ENCODE measurements around the gene CHST8. TPM values are rescaled to one million over a fixed set of nuclear protein-coding genes. Genes with fewer than 3 reads are reported as not detected.

Gene CHST8
- polyA plus RNA-seq, 1 of the 3 experiments (the other 2 are of a cell fraction): 0.05 TPM

DNA sequence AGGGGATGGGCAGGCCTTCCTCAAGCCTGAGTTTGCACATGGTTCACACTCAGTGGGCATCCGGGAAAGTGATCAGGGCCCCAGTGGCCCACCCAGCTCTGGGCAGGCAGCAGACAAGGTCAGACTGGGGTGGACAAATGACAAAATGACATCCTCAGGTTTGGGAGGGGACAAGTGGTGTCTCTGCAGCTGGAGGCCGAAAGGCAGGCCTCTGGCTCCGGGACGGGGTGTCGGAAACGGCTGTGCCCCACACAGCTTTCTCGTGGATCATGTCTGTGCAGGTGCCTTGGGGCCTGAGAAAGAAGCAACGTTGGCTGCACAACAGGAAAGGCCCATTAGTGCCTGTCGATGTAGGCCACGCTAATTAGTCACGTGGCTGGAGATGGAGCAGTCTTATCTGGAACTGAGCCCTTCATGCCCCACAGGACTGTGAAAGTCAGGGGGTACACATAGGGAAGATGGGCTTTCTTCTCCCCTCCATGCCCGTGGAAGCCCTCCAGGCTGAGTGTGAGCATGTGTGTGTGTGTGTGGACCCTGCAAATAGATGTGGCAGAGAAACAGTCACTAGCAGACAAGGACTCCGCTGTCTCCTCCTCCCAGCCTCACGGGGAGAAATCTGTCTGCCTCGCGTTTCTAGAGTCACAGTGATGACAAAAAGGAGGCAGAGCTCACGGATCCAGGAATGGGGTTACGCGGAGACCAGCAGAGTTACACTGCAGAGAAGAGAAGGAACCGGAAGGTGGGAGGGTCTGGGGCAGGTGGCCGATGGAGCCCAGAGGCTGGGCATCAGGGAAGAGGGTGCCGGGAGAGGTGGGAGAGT is 44.2 kb downstream of the CHST8 start:
- ChIA-PET CTCF (interaction anchor here (0.6 kb wide), 1 partner anchor 49 kb away, joined by 3 read pairs; no protein-coding TSS in a partner anchor), POLR2A (no interaction called here)
- Histone ChIP-seq H3K4me1 (ENCODE audit: control insufficient read depth in 1 of 2, insufficient read depth in 2 of 2, low read depth in 1 of 2, low read length in 1 of 2) (peaks cover 0 to 22% of the 10 kb centered on the region in 2 experiments; a peak in 2 of 4 replicates), H3F3A (replicated peaks; ENCODE audit: insufficient read depth) (no peaks in the 10 kb centered on the region), H3K9me3 (no peaks in the 10 kb centered on the region), H3K36me3 (replicated peaks in 1 of 2; ENCODE audit: control insufficient read depth in 1 of 2, insufficient read depth in 2 of 2, low read length in 1 of 2) (no peaks in the 10 kb centered on the region), H2AFZ (ENCODE audit: low read depth) (no peak overlapping the region), H3K27ac (ENCODE audit: low read depth in 2 of 2, low read length in 1 of 2) (no peak overlapping the region; a peak in 1 of 4 replicates), H3K79me2 (ENCODE audit: insufficient read depth) (no peaks in the 10 kb centered on the region), H3K9ac (no peak overlapping the region), H3K4me2 (no peak overlapping the region), H3K4me3 (ENCODE audit: low read depth in 2 of 2, low read length in 1 of 2) (no peak overlapping the region), H3K27me3 (ENCODE audit: insufficient read depth) (no peaks in the 10 kb centered on the region), H4K20me1 (ENCODE audit: insufficient read depth) (no peaks in the 10 kb centered on the region), H3K9me2 (no peaks in the 10 kb centered on the region)
- DNase-seq: no peak
- TF ChIP-seq RCOR1 (IDR thresholded peaks at IDR 0.05; ENCODE audit: low read length) (no peak), FOXM1 (IDR thresholded peaks at IDR 0.05; ENCODE audit: low read depth) (no peak), NFIC (IDR thresholded peaks at IDR 0.05; ENCODE audit: borderline replicate concordance) (no peak), TAF1 (IDR thresholded peaks at IDR 0.05; ENCODE audit: borderline replicate concordance, low read depth, low read length) (no peak), ELF1 (IDR thresholded peaks at IDR 0.05) (no peak), NRF1 (IDR thresholded peaks at IDR 0.05; ENCODE audit: low read depth, low read length) (no peak), SIN3A (IDR thresholded peaks at IDR 0.05; ENCODE audit: borderline replicate concordance, low read depth, low read length) (no peak), RFX5 (IDR thresholded peaks at IDR 0.05; ENCODE audit: low read length) (no peak), FOXJ3 (CRISPR knock-in tag; IDR thresholded peaks at IDR 0.05) (no peak), MXI1 (IDR thresholded peaks at IDR 0.05; ENCODE audit: low read depth, low read length) (no peak), TEAD4 (IDR thresholded peaks at IDR 0.05; ENCODE audit: borderline replicate concordance, insufficient read depth) (no peak), GABPA (IDR thresholded peaks at IDR 0.05; ENCODE audit: low read depth) (no peak), GATA2 (CRISPR knock-in tag; IDR thresholded peaks at IDR 0.05) (no peak)
- TF ChIP-seq, protein P1, sequence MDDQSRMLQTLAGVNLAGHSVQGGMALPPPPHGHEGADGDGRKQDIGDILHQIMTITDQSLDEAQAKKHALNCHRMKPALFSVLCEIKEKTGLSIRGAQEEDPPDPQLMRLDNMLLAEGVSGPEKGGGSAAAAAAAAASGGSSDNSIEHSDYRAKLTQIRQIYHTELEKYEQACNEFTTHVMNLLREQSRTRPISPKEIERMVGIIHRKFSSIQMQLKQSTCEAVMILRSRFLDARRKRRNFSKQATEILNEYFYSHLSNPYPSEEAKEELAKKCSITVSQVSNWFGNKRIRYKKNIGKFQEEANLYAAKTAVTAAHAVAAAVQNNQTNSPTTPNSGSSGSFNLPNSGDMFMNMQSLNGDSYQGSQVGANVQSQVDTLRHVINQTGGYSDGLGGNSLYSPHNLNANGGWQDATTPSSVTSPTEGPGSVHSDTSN (IDR thresholded peaks at IDR 0.05): no peak
- TF ChIP-seq, protein P2, sequence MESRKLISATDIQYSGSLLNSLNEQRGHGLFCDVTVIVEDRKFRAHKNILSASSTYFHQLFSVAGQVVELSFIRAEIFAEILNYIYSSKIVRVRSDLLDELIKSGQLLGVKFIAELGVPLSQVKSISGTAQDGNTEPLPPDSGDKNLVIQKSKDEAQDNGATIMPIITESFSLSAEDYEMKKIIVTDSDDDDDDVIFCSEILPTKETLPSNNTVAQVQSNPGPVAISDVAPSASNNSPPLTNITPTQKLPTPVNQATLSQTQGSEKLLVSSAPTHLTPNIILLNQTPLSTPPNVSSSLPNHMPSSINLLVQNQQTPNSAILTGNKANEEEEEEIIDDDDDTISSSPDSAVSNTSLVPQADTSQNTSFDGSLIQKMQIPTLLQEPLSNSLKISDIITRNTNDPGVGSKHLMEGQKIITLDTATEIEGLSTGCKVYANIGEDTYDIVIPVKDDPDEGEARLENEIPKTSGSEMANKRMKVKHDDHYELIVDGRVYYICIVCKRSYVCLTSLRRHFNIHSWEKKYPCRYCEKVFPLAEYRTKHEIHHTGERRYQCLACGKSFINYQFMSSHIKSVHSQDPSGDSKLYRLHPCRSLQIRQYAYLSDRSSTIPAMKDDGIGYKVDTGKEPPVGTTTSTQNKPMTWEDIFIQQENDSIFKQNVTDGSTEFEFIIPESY (IDR thresholded peaks at IDR 0.05; ENCODE audit: borderline replicate concordance, low read depth): no peak
- TF ChIP-seq, protein P3, sequence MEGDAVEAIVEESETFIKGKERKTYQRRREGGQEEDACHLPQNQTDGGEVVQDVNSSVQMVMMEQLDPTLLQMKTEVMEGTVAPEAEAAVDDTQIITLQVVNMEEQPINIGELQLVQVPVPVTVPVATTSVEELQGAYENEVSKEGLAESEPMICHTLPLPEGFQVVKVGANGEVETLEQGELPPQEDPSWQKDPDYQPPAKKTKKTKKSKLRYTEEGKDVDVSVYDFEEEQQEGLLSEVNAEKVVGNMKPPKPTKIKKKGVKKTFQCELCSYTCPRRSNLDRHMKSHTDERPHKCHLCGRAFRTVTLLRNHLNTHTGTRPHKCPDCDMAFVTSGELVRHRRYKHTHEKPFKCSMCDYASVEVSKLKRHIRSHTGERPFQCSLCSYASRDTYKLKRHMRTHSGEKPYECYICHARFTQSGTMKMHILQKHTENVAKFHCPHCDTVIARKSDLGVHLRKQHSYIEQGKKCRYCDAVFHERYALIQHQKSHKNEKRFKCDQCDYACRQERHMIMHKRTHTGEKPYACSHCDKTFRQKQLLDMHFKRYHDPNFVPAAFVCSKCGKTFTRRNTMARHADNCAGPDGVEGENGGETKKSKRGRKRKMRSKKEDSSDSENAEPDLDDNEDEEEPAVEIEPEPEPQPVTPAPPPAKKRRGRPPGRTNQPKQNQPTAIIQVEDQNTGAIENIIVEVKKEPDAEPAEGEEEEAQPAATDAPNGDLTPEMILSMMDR (IDR thresholded peaks at IDR 0.05): no peak
- WGBS (ENCODE audit: low lambda C conversion rate): 47% methylated on average over 22 of the region's 22 CpGs

All from SK-N-SH (cell line).